ENCODE results near the gene ACACA. TPM values are rescaled to one million over a fixed set of nuclear protein-coding genes. Genes with fewer than 3 reads are reported as not detected.

ACACA gene
- total and polyA plus RNA-seq, 2 donors (not counting 1 experiment from before 2014, with no cell fraction given): 4.8 to 26.2 TPM

GRCh38 chr17:37092071-37092470, 314.6 kb downstream of the ACACA start:
- no peak for TF ChIP-seq EZH2 (IDR thresholded peaks at IDR 0.05; ENCODE audit: borderline replicate concordance, insufficient read depth, low read depth, low read length, poor library complexity, severe bottlenecking)
- TF ChIP-seq, protein P1, sequence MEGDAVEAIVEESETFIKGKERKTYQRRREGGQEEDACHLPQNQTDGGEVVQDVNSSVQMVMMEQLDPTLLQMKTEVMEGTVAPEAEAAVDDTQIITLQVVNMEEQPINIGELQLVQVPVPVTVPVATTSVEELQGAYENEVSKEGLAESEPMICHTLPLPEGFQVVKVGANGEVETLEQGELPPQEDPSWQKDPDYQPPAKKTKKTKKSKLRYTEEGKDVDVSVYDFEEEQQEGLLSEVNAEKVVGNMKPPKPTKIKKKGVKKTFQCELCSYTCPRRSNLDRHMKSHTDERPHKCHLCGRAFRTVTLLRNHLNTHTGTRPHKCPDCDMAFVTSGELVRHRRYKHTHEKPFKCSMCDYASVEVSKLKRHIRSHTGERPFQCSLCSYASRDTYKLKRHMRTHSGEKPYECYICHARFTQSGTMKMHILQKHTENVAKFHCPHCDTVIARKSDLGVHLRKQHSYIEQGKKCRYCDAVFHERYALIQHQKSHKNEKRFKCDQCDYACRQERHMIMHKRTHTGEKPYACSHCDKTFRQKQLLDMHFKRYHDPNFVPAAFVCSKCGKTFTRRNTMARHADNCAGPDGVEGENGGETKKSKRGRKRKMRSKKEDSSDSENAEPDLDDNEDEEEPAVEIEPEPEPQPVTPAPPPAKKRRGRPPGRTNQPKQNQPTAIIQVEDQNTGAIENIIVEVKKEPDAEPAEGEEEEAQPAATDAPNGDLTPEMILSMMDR (IDR thresholded peaks at IDR 0.05): no peak
- Mint-ChIP-seq H3K4me3 (no peak overlapping the region), H3K27ac (no peak overlapping the region), H3K4me1 (peaks cover 11% of the 10 kb centered on the region), H3K27me3 (no peaks in the 10 kb centered on the region), H3K9me3 (ENCODE audit: insufficient read depth) (no peaks in the 10 kb centered on the region)
- POLR2A ChIA-PET: no interaction called here
- Histone ChIP-seq H3K27me3 (replicated peaks in 1 of 4; ENCODE audit: control extremely low read depth in 1 of 4, control insufficient read depth in 3 of 4, insufficient read depth in 4 of 4, low read length in 3 of 4) (no peaks in the 10 kb centered on the region), H2AFZ (ENCODE audit: insufficient read depth, low read depth, low read length, poor library complexity, severe bottlenecking) (no peak overlapping the region), H3K79me2 (ENCODE audit: control insufficient read depth, insufficient read depth, low read length) (no peaks in the 10 kb centered on the region), H3K9me3 (ENCODE audit: control extremely low read depth in 1 of 3, control insufficient read depth in 2 of 3, insufficient read depth in 1 of 3, low read length in 2 of 3) (no peaks in the 10 kb centered on the region), H3K4me2 (replicated peaks; ENCODE audit: low read depth, low read length, poor library complexity, severe bottlenecking) (no peak overlapping the region), H3K36me3 (replicated peaks in 1 of 2; ENCODE audit: control extremely low read depth in 1 of 2, control insufficient read depth in 1 of 2, extremely low read depth in 1 of 2, insufficient read depth in 2 of 2, low read length in 1 of 2) (peaks cover 6 to 22% of the 10 kb centered on the region in 2 experiments), H4K20me1 (ENCODE audit: control insufficient read depth, insufficient read depth, low read length, poor library complexity, severe bottlenecking) (no peaks in the 10 kb centered on the region), H3K9ac (ENCODE audit: low read length) (no peak overlapping the region), H3K27ac (ENCODE audit: low read length in 2 of 2) (no peak overlapping the region), H3K4me3 (ENCODE audit: control extremely low read depth in 1 of 5, extremely low read depth in 1 of 5, insufficient read depth in 1 of 5, low read depth in 2 of 5, low read length in 4 of 5) (no peak overlapping the region), H3K4me1 (ENCODE audit: control insufficient read depth in 2 of 2, insufficient read depth in 2 of 2, low read length in 2 of 2) (peaks cover 5 to 10% of the 10 kb centered on the region in 2 donors)
- CTCF ChIA-PET: no interaction called here
- DNase-seq: no peak
- ATAC-seq (ENCODE audit: low read depth): no peak
- intact Hi-C loops (cut with micrococcal nuclease): no loop called here
- WGBS (ENCODE audit: insufficient coverage): 83% methylated on average over 1 of the region's 2 CpGs

GRCh38 chr17:37090941-37091340, 315.7 kb downstream of the ACACA start:
- Histone ChIP-seq H3K27ac (ENCODE audit: low read length in 2 of 2) (no peak overlapping the region), H3K4me1 (ENCODE audit: control insufficient read depth in 2 of 2, insufficient read depth in 2 of 2, low read length in 2 of 2) (peaks cover 5 to 10% of the 10 kb centered on the region in 2 donors), H3K4me3 (ENCODE audit: control extremely low read depth in 1 of 5, extremely low read depth in 1 of 5, insufficient read depth in 1 of 5, low read depth in 2 of 5, low read length in 4 of 5) (no peak overlapping the region), H3K9ac (ENCODE audit: low read length) (no peak overlapping the region), H3K27me3 (replicated peaks in 1 of 4; ENCODE audit: control extremely low read depth in 1 of 4, control insufficient read depth in 3 of 4, insufficient read depth in 4 of 4, low read length in 3 of 4) (no peaks in the 10 kb centered on the region), H3K9me3 (ENCODE audit: control extremely low read depth in 1 of 3, control insufficient read depth in 2 of 3, insufficient read depth in 1 of 3, low read length in 2 of 3) (no peaks in the 10 kb centered on the region), H3K79me2 (ENCODE audit: control insufficient read depth, insufficient read depth, low read length) (no peaks in the 10 kb centered on the region), H3K4me2 (replicated peaks; ENCODE audit: low read depth, low read length, poor library complexity, severe bottlenecking) (no peak overlapping the region), H3K36me3 (replicated peaks in 1 of 2; ENCODE audit: control extremely low read depth in 1 of 2, control insufficient read depth in 1 of 2, extremely low read depth in 1 of 2, insufficient read depth in 2 of 2, low read length in 1 of 2) (peaks cover 5 to 19% of the 10 kb centered on the region in 2 experiments), H2AFZ (ENCODE audit: insufficient read depth, low read depth, low read length, poor library complexity, severe bottlenecking) (no peak overlapping the region), H4K20me1 (ENCODE audit: control insufficient read depth, insufficient read depth, low read length, poor library complexity, severe bottlenecking) (no peaks in the 10 kb centered on the region)
- peaks cover 11% of the 10 kb centered on the region for H3K4me1 Mint-ChIP-seq
- H3K9me3 Mint-ChIP-seq (ENCODE audit: insufficient read depth): no peaks in the 10 kb centered on the region
- DNase-seq (no peak), ATAC-seq (ENCODE audit: low read depth) (no peak)
- H3K4me3 Mint-ChIP-seq: no peak overlapping the region
- WGBS (ENCODE audit: insufficient coverage): 100% methylated on average over 1 of the region's 3 CpGs
- no peak overlapping the region for H3K27ac Mint-ChIP-seq
- H3K27me3 Mint-ChIP-seq: no peaks in the 10 kb centered on the region
- TF ChIP-seq, protein P1 (IDR thresholded peaks at IDR 0.05): no peak
- TF ChIP-seq EZH2 (IDR thresholded peaks at IDR 0.05; ENCODE audit: borderline replicate concordance, insufficient read depth, low read depth, low read length, poor library complexity, severe bottlenecking): no peak
- ChIA-PET CTCF (no interaction called here), POLR2A (no interaction called here)
- intact Hi-C loops (cut with micrococcal nuclease): no loop called here

Measured in B cell (primary cell).